Activated T-cell treated with anti-CD3 and anti-CD28 coated beads, Interleukin-2, amount 50 U/mL, for 4 hours (primary cell): Measurements from ENCODE around the gene CDKL4. TPM values are rescaled to one million over a fixed set of nuclear protein-coding genes. Genes with fewer than 3 reads are reported as not detected.

Experiments
- ATAC-seq, 2 donors: fragments of 200-7000 bp; cut with Tn5 transposase; one replicate each; pipeline ENCODE4 v1.10.0; 2021
- DNase-seq: peaks from one replicate; pipeline ENCODE4 v3.0.0-alpha.2; 2020
- H3K27me3 Mint-ChIP-seq: one replicate; pipeline ENCODE4 v1.8.0; 2021; ENCODE audit warnings: low read depth, mixed read lengths
- H3K36me3 Mint-ChIP-seq: one replicate; pipeline ENCODE4 v1.8.0; 2022; ENCODE audit warnings: mixed read lengths; ENCODE audit not compliant: insufficient read depth
- H3K4me1 Mint-ChIP-seq: one replicate; pipeline ENCODE4 v1.8.0; 2021; ENCODE audit warnings: low read depth, mixed read lengths
- H3K4me3 Mint-ChIP-seq: one replicate; pipeline ENCODE4 v1.8.0; 2021; ENCODE audit warnings: mild to moderate bottlenecking, moderate library complexity, mixed read lengths
- H3K9me3 Mint-ChIP-seq: one replicate; pipeline ENCODE4 v1.8.0; 2021; ENCODE audit warnings: mixed read lengths
- total RNA-seq, 3 donors: library from RNA; stranded (reverse); gene quantifications; one replicate each; pipeline ENCODE4 v1.2.1, GENCODE V29; 2021

CDKL4 gene
- total RNA-seq, 3 donors from 2014 or later: not detected

- H3K27me3 Mint-ChIP-seq: no peaks in the 10 kb centered on the region
- no peaks in the 10 kb centered on the region for H3K36me3 Mint-ChIP-seq
- DNase-seq (no peak), ATAC-seq (peak; percentile 54 to 75)
- peaks cover 68% of the 10 kb centered on the region for H3K4me1 Mint-ChIP-seq
- H3K4me3 Mint-ChIP-seq: peak overlapping the region; percentile 29
- H3K9me3 Mint-ChIP-seq: no peaks in the 10 kb centered on the region
Observed at GRCh38 chr2:39136799-39137198, 107.0 kb downstream of the CDKL4 start.

DNA sequence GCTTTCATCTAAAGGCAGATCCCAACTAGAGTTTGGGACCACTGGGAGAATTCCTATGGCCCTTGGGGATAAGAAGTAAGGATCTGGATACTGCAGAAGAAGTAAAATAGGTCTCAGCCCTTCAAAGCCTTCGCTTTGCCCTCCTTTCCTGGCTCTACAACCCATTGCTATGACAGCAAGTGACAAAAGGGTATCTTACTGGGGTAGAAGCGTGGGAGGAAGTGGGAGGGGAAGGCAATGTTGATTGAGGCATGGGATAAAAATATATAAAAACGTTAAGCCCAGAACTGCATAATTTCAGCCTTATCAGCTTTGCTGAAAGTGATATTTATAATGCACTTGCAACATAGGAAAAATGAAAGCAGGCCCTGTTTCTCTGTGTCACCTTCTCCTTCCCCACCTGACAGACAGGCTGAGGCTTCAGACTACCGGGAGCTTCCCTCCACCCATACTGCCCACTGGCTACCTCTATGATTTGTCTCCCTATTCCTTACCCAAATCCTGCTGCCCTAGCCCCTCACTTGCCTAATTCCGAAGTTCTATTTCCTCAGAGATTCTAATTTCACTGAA is 108.0 kb downstream of the CDKL4 start:
- peaks cover 64% of the 10 kb centered on the region for H3K4me1 Mint-ChIP-seq
- H3K27me3 Mint-ChIP-seq: no peaks in the 10 kb centered on the region
- peak overlapping the region; percentile 33 for H3K4me3 Mint-ChIP-seq
- H3K9me3 Mint-ChIP-seq: no peaks in the 10 kb centered on the region
- no peak for DNase-seq
- ATAC-seq: peak; percentile 38 to 54
- H3K36me3 Mint-ChIP-seq: no peaks in the 10 kb centered on the region

- Mint-ChIP-seq H3K9me3 (peaks cover 3% of the 10 kb centered on the region), H3K27me3 (no peaks in the 10 kb centered on the region), H3K4me1 (peaks cover 64% of the 10 kb centered on the region), H3K36me3 (no peaks in the 10 kb centered on the region), H3K4me3 (no peak overlapping the region)
- DNase-seq: no peak
- ATAC-seq: no peak
Observed at GRCh38 chr2:39133215-39133851, 110.4 kb downstream of the CDKL4 start.

DNA sequence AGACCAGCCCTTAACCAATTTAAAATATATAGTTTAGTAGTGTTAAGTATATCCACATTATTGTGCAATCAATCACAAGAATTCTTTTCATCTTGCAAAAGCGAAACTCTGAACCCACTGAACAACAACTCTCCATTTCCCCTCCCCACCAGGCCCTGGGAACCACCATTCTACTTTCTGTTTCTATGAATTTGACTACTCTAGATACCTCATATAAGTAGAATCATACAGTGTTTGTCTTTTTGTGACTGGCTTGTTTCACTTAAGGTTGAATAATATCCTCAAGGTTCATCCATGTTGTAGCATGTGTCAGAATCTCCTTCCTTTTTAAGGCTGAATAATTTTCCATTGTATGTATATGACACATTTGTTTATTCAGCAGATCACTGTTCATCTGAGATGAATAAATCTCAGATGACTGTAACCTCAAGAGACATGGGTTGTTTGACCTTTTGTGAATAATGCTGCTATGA is 114.8 kb downstream of the CDKL4 start:
- peak; percentile 68 to 74 for ATAC-seq
- no peaks in the 10 kb centered on the region for H3K36me3 Mint-ChIP-seq
- H3K4me3 Mint-ChIP-seq: peak overlapping the region; percentile 54
- H3K27me3 Mint-ChIP-seq: no peaks in the 10 kb centered on the region
- H3K4me1 Mint-ChIP-seq: peaks cover 61% of the 10 kb centered on the region
- peaks cover 3% of the 10 kb centered on the region for H3K9me3 Mint-ChIP-seq
- DNase-seq: peak; percentile 55

DNA sequence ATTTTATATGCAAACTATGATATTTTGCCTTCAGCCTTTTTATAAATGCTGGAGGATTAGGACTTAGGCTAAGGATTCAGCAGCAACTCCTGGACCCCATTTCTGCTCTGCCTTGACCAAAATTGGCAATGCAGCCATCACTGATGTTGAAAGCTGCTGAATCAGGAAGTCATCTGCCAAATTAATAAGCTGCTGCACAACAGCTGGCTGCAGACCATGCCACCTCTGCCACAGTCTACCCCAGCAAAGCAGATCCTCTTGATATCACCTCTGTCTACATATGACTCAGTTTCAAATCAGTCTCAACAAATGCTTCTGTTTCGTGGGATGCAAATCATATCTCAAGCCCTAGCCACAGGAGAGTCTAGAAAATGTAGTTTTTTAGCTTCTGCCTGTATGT is 115.8 kb downstream of the CDKL4 start:
- H3K4me3 Mint-ChIP-seq: no peak overlapping the region
- peak; percentile 15 for DNase-seq
- peaks cover 61% of the 10 kb centered on the region for H3K4me1 Mint-ChIP-seq
- H3K9me3 Mint-ChIP-seq: peaks cover 3% of the 10 kb centered on the region
- no peaks in the 10 kb centered on the region for H3K27me3 Mint-ChIP-seq
- ATAC-seq: peak; percentile 29 to 45
- no peaks in the 10 kb centered on the region for H3K36me3 Mint-ChIP-seq

Other genes with a start within 250 kb of the CDKL4 start
- 10 to 100 TPM; 21.0 to 31.5 (median 24.7) TPM for gene SOS1, start 122.9 kb downstream of the CDKL4 start, total RNA-seq
- gene MAP4K3, start 193.3 kb upstream of the CDKL4 start, total RNA-seq: 10 to 100 TPM; 10.3 to 14.3 (median 11.5) TPM